ENCODE data around the gene ATP6V1D.

The ATP6V1D gene

DNA sequence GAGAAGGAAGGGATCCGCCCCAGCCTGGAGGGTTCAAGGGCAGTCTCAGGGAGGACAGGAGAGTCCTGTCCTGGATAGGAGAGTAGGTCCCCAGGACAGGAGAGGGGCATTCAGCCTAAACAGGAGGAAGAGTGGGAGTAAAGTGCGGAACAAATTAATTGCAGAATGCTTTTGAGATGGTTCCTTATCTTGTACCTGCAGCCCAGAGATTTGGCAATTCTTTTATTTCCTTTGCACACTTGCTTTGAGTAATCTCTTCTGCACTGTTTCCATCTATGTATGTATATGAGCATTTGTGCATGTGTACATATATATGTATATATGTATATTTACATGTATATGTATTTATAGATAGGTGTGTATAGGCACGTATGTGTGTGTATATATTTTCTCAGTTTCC, 29.7 kb upstream of the ATP6V1D start:
- no peak for DNase-seq (ENCODE audit: low spot score)
- Histone ChIP-seq H3K27ac (no peak overlapping the region), H3K4me3 (no peak overlapping the region)
- TF ChIP-seq, protein P1, sequence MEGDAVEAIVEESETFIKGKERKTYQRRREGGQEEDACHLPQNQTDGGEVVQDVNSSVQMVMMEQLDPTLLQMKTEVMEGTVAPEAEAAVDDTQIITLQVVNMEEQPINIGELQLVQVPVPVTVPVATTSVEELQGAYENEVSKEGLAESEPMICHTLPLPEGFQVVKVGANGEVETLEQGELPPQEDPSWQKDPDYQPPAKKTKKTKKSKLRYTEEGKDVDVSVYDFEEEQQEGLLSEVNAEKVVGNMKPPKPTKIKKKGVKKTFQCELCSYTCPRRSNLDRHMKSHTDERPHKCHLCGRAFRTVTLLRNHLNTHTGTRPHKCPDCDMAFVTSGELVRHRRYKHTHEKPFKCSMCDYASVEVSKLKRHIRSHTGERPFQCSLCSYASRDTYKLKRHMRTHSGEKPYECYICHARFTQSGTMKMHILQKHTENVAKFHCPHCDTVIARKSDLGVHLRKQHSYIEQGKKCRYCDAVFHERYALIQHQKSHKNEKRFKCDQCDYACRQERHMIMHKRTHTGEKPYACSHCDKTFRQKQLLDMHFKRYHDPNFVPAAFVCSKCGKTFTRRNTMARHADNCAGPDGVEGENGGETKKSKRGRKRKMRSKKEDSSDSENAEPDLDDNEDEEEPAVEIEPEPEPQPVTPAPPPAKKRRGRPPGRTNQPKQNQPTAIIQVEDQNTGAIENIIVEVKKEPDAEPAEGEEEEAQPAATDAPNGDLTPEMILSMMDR (IDR thresholded peaks at IDR 0.05), result no peak

DNA sequence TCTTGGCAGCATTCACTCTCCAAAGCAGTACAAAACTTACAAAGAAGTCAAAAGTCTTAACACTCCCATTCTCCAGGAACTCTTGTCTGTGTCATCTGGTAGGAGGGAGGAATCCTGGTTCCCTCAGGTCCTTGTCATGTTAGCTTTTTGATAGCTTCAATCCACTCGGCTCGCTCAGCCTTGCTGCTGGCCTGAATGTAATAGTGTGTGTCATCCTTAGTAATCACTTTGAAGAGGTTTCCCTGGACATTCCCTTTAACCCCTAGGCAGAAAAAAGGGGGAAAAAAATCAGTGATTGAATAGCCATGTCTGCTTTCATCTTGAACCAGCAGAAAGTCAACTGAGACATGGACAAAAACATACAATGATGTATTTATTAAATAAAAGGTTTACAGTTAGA, 27.6 kb upstream of the ATP6V1D start:
- Histone ChIP-seq H3K27ac (no peak overlapping the region), H3K4me3 (no peak overlapping the region)
- DNase-seq (ENCODE audit: low spot score), result no peak
- TF ChIP-seq, protein P1 (IDR thresholded peaks at IDR 0.05), result no peak

DNA sequence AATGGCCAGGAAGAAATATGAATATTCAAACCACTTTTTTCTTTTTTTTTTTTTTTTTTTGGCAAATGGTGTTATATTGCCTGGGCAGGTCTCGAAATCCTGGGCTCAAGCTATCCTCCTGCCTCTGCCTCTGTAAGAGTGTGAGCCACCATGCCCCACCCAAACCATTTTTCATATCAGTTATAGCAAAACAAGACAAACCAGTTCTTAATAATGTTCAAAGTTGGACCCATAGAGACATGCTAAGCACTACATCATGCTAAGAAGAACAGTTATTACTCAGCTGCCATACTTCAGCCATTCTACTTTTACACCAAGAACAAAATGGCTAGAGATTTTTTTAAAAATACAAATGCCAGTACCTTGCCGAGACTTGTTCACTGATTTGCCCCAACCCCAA, 26.0 kb upstream of the ATP6V1D start:
- Histone ChIP-seq H3K4me3 (no peak overlapping the region), H3K27ac (no peak overlapping the region)
- DNase-seq (ENCODE audit: low spot score), result no peak
- TF ChIP-seq, protein P1 (IDR thresholded peaks at IDR 0.05), result no peak

DNA sequence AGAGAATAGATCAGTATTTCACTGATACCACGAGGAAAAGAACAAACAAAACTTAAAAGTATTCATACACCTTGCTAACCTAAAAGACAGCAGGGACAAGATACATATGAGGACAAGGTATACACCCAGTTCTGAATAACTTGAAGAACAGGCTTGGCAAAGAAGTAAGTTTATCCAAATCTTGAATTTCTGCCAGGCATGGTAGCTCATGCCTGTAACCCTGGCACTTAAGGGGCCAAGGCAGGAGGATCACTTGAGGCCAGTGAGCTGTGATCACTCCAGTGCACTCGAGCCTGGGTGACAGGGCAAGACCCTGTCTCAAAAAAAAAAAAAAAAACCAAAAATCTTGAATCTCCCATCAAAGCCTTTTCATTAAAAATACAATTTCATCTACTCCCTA, 25.5 kb upstream of the ATP6V1D start:
- DNase-seq (ENCODE audit: low spot score), result no peak

DNA sequence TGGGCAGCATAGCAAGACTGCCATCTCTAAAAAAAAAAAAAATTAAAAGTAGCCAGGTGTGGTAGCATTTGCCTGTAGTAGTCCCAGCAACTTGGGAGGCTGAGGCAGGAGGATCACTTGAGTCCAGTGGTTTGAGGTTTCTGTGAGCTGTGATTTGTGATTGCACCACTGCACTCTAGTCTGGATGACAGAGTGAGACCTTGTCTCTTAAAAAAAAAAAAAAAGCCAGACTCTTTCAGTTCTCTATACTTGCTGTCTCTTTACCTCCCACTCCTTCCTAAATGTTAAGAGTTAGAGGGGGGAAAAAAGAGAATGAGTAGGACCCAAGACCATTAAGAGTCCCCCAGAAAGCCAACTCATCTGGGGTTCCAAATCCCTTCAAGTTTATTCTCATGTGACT, 18.3 kb upstream of the ATP6V1D start:
- no peak overlapping the region for H3K4me3 ChIP-seq
- DNase-seq (ENCODE audit: low spot score), result no peak
- no peak overlapping the region for H3K27ac ChIP-seq
- TF ChIP-seq, protein P1 (IDR thresholded peaks at IDR 0.05), result no peak

More for the DNA sequence above, 25.5 kb upstream of the ATP6V1D start:
- Histone ChIP-seq H3K4me3 (no peak overlapping the region), H3K27ac (no peak overlapping the region)
- TF ChIP-seq, protein P1 (IDR thresholded peaks at IDR 0.05), result no peak

DNA sequence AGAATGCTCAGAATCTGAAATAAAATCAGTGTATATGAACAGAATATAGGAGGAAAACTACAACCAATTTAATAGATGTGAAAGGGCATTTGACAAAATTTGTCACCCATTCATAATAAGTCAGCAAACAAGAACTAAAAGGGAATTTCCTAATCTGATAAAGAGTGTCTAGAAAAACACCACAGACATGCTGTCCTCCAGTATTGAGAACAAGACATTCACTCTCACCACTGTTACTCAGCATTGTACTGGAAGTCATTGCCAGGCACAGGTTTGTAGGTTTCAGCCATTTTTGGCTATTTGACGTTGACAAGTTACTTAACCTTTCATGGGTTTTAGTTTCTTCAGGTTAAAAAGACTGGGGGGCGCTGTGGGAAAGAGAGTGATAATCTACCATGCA, 13.7 kb upstream of the ATP6V1D start:
- H3K4me3 ChIP-seq, result no peak overlapping the region
- no peak for DNase-seq (ENCODE audit: low spot score)
- TF ChIP-seq, protein P1 (IDR thresholded peaks at IDR 0.05), result no peak
- H3K27ac ChIP-seq, result no peak overlapping the region

DNA sequence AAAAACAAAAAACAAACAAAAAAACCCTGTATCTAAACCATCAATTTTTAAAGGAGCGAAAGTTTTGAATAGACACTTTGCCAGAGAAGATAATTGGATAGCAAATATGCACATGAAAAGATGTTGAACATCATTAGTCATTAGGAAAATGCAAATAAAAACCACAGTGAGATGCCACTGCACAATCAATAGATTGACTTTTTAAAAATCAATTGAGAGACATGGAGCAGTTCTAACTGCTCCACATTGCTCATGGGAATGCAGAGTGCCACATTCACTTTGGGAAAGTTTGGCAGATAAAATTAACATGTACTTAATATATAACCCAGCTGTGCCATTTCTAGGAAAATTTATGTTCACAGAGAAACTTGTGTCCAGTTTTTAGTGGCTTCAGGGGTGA, 13.2 kb upstream of the ATP6V1D start:
- TF ChIP-seq, protein P1 (IDR thresholded peaks at IDR 0.05), result no peak
- Histone ChIP-seq H3K4me3 (no peak overlapping the region), H3K27ac (no peak overlapping the region)
- no peak for DNase-seq (ENCODE audit: low spot score)

All from coronary artery (tissue), 2 donors.